HG03280 (cell line): ENCODE results near the gene KRT24.
"Not testable (repeated sequence)": the region's sequence is repeated elsewhere in the genome, so short reads cannot be mapped to it uniquely, and the experiment has no call there.

Experiments used
- ATAC-seq: cut with Tn5 transposase; IDR thresholded peaks from one replicate; pipeline ENCODE4 v1.9.1; 2021; ENCODE audit warnings: mild to moderate bottlenecking, moderate library complexity; ENCODE audit not compliant: unreplicated experiment

Gene KRT24

DNA sequence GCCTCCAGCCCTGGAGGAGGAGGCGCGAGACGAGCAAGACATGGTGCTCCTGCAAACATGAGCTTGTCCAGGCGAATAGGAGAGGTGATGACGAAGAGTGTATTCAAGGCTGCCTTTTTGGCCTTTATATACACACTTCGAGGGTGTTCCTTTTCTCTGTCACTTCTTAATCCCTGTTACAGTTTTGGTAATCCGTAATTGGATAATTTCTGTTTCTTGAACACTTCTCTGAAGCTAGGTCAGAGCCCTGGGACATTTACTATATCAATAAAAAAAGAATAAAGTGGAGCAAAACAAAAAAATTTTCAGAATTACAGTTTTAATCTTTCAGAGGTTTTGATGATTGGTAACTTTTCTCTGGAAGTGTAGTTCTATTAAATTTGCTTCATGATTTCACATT is at the start of gene KRT24:
TSS of gene KRT24 (minus strand) at position 101 of the 400 bp plus-strand sequence. CDS start at position 42, 59 bp downstream.
- ATAC-seq: no peak

- no peak for ATAC-seq
Observed at GRCh38 chr17:40751065-40751464, 47.5 kb upstream of the KRT24 start.

DNA sequence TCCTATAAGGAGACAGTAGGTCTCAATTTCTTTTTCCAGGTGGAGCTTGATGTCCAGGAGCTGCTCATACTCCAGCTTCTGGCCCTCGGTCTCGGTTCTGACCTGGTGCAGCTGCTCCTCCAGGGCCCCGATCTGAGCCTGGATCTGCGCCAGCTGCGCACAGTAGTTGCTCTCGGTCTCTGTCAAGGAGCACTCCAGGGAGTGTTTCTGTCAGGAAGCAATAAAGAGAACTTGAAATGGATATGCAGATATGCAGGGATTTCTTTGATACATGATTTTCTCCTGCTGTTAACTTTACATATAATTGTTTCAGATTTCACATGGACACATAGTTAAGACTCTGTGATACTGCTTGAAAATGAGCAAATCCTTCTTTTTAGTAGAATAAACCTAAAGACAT is 46.8 kb upstream of the KRT24 start:
- no peak for ATAC-seq

GRCh38 chr17:40748666-40749065 is 45.1 kb upstream of the KRT24 start:
- ATAC-seq: not testable (repeated sequence)

DNA sequence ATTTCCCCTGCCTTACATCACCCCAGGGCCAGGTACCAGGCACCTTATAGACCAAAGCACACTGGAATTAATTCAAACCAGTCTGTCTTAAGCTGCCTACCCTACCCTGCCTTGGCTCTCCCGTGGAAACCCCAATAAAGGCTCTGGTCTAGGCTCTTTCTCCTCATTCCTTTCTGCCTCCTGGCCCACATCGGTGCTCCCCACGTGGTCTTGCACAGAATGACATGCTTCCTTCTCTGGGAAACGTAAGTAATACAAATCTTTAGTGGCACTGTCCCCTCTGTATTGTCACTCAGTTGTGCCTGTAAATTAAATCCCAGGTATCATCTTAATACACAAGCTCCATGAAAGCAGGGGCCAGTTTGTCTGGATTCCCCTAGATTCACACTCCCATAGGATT is 35.0 kb upstream of the KRT24 start:
- ATAC-seq: no peak

DNA sequence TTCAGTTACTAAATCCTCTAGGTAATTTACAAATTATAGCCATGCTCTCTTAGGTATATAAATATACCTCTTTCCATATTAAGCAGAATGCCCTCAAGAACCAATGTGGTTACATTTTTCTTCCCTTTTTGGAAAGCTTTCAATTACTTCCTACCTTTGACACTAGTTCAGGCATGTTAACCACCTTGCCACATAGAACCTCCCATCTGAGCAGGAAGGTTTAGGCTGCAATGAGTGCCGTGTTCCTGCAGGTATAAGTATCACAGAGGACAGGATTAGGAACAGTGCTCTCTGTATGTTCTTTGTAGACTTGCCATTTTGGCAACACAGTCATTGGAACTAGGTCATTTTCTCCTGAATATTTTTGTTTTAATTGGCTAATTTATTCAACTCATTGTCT is 31.5 kb upstream of the KRT24 start:
- no peak for ATAC-seq

GRCh38 chr17:40734018-40734417 is 30.5 kb upstream of the KRT24 start:
- ATAC-seq: no peak

- ATAC-seq: no peak
Observed at GRCh38 chr17:40730970-40731369, 27.4 kb upstream of the KRT24 start.

GRCh38 chr17:40727447-40728231 is 24.1 kb upstream of the KRT24 start:
- no peak for ATAC-seq

GRCh38 chr17:40726919-40727318 is 23.4 kb upstream of the KRT24 start:
- no peak for ATAC-seq

GRCh38 chr17:40724656-40725055 is 21.1 kb upstream of the KRT24 start:
- no peak for ATAC-seq

DNA sequence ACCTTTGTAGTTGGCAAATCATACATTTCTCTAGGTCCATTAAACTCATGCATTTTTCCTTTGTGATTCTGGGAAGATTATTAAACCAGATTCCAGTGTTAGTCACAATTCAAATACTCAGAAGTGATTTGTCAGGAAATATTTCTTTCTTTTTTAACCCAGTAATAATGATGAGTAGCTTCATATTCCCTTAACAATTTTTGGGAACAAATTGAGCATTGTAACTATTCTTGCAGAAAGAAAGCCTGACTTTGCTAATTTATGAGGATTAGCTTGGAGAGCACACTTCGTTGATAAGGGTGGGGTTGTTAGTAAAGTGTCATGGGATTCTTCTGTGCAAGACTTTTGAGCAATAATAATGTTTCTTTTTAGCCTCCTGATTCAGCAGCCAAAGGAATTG is 18.7 kb upstream of the KRT24 start:
- ATAC-seq: no peak

- ATAC-seq: no peak
Observed at GRCh38 chr17:40720899-40721298, 17.3 kb upstream of the KRT24 start.

- no peak for ATAC-seq
Observed at GRCh38 chr17:40718930-40719329, 15.4 kb upstream of the KRT24 start.

- ATAC-seq: no peak
Observed at GRCh38 chr17:40717776-40718175, 14.2 kb upstream of the KRT24 start.

DNA sequence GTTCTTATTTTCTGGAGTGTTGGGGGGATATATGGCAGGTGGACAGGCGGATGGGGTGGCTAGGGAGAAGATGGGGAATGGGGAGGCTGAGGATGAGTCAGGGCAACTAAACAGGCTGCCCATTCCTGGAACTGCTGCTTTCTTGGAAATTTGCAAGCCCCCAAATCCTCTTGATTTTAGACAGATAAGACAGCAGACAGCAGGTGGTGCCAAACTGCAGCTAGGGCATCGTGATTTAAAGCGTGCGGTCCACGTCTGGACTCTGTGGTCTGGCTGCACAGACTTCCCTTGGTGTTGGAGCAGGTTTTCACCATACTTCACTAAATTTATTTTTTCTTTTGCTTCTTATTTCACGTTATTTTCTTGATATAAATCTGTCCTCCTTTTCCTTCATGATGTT is 10.9 kb upstream of the KRT24 start:
- no peak for ATAC-seq

- ATAC-seq: no peak
Observed at GRCh38 chr17:40707745-40708144, 4.2 kb upstream of the KRT24 start.

DNA sequence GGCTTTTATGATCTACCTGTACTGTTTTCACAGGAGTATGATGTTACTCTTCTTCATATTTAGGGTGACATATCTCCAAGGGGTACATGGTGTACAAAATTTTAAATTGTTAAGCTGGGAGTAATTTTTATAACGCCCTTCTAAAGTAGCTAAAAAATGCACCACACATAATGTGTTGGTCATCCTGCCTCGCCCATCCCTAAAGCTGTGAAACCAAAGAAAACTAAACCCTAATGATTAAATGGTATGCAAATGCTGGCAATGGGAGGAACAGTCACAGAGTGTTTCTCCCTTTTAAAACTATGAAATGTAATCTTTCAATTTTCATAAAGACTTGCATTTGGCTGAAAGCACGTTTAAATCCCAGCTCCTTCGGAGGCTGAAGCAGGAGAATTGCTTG is 2.0 kb upstream of the KRT24 start:
- no peak for ATAC-seq

DNA sequence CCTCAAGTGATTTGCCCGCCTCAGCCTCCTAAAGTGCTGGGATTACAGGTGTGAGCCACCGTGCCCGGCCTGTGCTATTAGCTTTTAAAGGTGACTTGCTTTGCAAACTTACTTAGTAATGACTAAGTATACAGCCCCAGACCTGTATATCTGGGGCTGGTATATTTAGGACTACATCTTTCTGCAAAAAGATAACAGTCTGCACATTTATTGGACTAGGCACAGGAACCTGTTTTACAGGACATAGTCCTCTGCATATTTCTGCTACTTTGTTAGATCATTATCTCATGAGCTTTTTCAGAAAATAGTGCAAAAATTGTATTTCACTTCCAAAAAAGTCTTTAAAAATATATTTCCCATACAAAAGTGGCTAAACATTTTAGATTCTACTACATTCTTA is 1.3 kb downstream of the KRT24 start:
- ATAC-seq: no peak

GRCh38 chr17:40699853-40700252 is 3.7 kb downstream of the KRT24 start:
- ATAC-seq: no peak

- no peak for ATAC-seq
Observed at GRCh38 chr17:40699371-40699770, 4.2 kb downstream of the KRT24 start.

GRCh38 chr17:40697297-40697696 is 6.3 kb downstream of the KRT24 start:
- no peak for ATAC-seq

DNA sequence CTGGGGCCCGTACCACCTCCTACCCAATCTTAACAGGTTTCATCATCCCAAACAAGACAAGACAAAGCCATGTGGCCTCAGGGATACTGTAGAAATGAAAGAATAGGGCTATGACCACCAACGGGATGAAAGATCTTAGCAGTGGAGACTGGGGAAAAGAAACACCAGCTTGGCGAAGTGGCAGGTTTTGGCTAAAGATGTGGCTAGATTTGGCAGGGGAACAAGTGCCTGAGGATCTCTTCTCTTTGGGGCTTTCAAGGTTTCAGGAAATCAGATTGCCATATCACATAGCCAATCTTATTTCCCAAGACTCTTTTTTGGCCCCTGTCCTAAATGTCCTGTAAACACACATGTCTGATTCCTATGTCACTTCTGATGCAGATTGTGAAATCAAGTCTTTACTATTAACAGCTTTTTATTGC is 6.9 kb downstream of the KRT24 start:
- ATAC-seq: no peak
